Neural crest cell (in vitro differentiated cells): ENCODE results near the gene SCGB1D4. TPM values are rescaled to one million over a fixed set of nuclear protein-coding genes. Genes with fewer than 3 reads are reported as not detected.
"Not testable (repeated sequence)": the region's sequence is repeated elsewhere in the genome, so short reads cannot be mapped to it uniquely, and the experiment has no call there.

Source experiments
- DNase-seq: peaks from one replicate; pipeline ENCODE4 v3.0.0; 2021; ENCODE audit warnings: low read depth, mixed read lengths, low spot score
- H3K27ac Mint-ChIP-seq: one replicate; pipeline ENCODE4 v1.8.0; 2021; ENCODE audit warnings: mild to moderate bottlenecking, mixed read lengths; ENCODE audit not compliant: unreplicated experiment
- H3K27me3 Mint-ChIP-seq: 2 replicates; pipeline ENCODE4 v1.8.0; 2021; ENCODE audit warnings: low read depth, mild to moderate bottlenecking, mixed read lengths
- H3K36me3 Mint-ChIP-seq: 2 replicates; pipeline ENCODE4 v1.8.0; 2021; ENCODE audit warnings: low read depth, mild to moderate bottlenecking, mixed read lengths
- H3K4me1 Mint-ChIP-seq: 2 replicates; pipeline ENCODE4 v1.8.0; 2021; ENCODE audit warnings: mixed read lengths
- H3K4me3 Mint-ChIP-seq: one replicate; pipeline ENCODE4 v1.8.0; 2021; ENCODE audit warnings: mild to moderate bottlenecking, mixed read lengths
- H3K9me3 Mint-ChIP-seq: 2 replicates; pipeline ENCODE4 v1.8.0; 2021; ENCODE audit warnings: mixed read lengths
- total RNA-seq: library from RNA; stranded (reverse); gene quantifications from 2 replicates; pipeline ENCODE4 v1.2.1, GENCODE V29; 2021
- TF ChIP-seq, protein P1 (sequence below): fragments of 200-600 bp; sonication (generic); conservative IDR thresholded peaks from 2 replicates; pipeline ENCODE4 v1.5.0; 2021; ENCODE audit warnings: antibody characterized with exemption, mild to moderate bottlenecking

Gene SCGB1D4
- total RNA-seq, 1 donor from 2014 or later = not detected

DNA sequence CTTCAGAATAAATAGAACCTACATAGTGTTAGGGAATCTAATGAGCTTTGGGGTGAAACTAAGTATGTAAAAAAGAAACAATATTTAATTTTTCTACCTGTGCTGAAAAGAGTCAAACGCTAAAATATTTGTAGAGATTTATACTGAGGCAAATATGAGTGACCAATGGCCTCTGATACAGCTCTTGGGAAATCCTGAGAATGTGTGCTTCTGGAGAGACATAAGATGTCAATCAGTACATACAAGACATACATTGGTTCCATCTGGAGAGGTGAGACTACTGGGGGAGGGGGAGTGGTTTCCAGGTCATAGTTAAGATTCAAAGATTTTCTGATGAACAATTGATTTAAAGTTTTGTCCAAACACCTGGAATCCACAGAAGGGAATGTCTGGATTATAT lies 39.3 kb upstream of the SCGB1D4 start:
- Mint-ChIP-seq H3K9me3 (peaks cover 4% of the 10 kb centered on the region), H3K27me3 (peaks cover 30% of the 10 kb centered on the region), H3K27ac (no peak overlapping the region), H3K4me3 (peak overlapping the region; percentile 92), H3K36me3 (no peaks in the 10 kb centered on the region), H3K4me1 (peaks cover 31% of the 10 kb centered on the region)
- no peak for DNase-seq
- TF ChIP-seq, protein P1, sequence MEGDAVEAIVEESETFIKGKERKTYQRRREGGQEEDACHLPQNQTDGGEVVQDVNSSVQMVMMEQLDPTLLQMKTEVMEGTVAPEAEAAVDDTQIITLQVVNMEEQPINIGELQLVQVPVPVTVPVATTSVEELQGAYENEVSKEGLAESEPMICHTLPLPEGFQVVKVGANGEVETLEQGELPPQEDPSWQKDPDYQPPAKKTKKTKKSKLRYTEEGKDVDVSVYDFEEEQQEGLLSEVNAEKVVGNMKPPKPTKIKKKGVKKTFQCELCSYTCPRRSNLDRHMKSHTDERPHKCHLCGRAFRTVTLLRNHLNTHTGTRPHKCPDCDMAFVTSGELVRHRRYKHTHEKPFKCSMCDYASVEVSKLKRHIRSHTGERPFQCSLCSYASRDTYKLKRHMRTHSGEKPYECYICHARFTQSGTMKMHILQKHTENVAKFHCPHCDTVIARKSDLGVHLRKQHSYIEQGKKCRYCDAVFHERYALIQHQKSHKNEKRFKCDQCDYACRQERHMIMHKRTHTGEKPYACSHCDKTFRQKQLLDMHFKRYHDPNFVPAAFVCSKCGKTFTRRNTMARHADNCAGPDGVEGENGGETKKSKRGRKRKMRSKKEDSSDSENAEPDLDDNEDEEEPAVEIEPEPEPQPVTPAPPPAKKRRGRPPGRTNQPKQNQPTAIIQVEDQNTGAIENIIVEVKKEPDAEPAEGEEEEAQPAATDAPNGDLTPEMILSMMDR = no peak

DNA sequence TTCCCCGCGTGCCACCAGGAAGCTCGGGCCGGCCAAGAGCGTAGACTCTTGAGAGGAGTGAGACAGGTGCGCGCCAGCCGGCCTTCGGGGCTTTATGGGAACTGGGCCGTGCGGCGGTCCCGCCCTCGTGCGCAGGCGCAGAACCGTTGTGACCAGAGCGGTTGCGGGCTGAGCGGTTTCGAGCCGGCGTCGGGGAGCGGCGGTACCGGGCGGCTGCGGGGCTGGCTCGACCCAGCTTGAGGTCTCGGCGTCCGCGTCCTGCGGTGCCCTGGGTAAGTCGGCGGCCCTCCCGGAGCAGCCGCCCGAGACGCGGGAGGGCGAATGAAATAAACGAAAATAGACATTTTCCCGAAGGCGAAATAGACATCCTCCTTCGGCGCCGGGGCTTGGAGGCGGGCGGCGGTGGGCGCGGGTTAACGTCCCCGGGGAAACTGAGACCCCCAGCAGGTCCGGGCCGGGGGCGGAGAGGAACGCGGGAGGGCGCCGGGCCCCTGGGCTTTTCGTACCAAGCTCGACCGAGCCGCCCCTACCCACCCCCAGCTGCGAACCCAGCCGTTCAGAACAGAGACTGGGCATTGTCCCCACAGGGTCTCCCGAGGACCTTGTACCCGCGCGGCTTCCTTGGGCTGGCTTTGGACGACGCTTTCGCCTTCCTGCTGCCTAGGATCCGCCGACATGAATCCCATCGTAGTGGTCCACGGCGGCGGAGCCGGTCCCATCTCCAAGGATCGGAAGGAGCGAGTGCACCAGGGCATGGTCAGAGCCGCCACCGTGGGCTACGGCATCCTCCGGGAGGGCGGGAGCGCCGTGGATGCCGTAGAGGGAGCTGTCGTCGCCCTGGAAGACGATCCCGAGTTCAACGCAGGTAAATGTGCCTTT lies 38.7 kb upstream of the SCGB1D4 start, which contains the start of gene ASRGL1:
TSS of gene ASRGL1 (plus strand) at position 146 of the 879 bp plus-strand sequence. CDS start at position 676, 530 bp downstream.
- Mint-ChIP-seq H3K27me3 (peaks cover 36% of the 10 kb centered on the region), H3K9me3 (peaks cover 4% of the 10 kb centered on the region), H3K36me3 (no peaks in the 10 kb centered on the region), H3K4me1 (peaks cover 31% of the 10 kb centered on the region), H3K27ac (no peak within 1 kb of the TSS), H3K4me3 (peak within 1 kb of the TSS; percentile 92)
- TF ChIP-seq, protein P1 = no peak
- DNase-seq = peak; percentile 58

DNA sequence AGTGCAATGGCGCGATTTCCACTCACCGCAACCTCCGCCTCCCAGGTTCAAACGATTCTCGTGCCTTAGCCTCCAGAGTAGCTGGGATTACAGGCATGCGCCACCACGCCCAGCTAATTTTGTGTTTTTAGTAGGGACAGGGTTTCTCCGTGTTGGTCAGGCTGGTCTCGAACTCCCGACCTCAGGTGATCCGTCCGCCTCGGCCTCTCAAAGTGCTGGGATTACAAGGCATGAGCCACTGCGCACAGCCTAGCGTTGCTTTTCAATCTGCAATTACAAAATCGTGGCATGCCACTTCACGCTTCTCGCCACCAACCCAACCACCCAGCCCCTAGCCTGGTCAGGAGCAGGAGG lies 38.1 kb upstream of the SCGB1D4 start:
- peaks cover 31% of the 10 kb centered on the region for H3K4me1 Mint-ChIP-seq
- DNase-seq, H3K9me3 Mint-ChIP-seq, H3K27ac Mint-ChIP-seq, H3K36me3 Mint-ChIP-seq: not testable (repeated sequence)
- peak overlapping the region; percentile 92 for H3K4me3 Mint-ChIP-seq
- H3K27me3 Mint-ChIP-seq = peaks cover 42% of the 10 kb centered on the region

DNA sequence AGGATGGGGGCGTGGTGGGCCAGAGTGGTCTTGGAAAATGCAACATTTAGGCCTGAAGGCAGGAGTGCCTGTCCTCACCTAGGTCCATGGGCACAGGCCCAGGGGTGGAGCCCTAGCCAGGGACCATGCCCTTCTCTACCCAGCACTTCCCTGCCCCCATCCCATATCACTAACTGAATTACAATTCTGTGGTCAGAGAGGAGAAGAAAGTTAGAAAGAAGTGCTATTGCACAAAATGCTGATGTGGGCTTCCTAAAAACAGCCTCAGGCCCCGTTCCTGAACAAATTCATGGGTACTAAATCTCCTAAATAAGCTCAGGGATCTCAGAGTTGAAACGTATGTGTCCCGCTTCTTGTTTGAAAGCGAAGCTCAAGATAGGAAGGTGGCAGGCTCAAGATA lies 34.9 kb upstream of the SCGB1D4 start:
- peaks cover 57% of the 10 kb centered on the region for H3K27me3 Mint-ChIP-seq
- no peaks in the 10 kb centered on the region for H3K36me3 Mint-ChIP-seq
- H3K4me3 Mint-ChIP-seq = peak overlapping the region; percentile 6
- DNase-seq = no peak
- peaks cover 17% of the 10 kb centered on the region for H3K4me1 Mint-ChIP-seq
- no peak overlapping the region for H3K27ac Mint-ChIP-seq
- H3K9me3 Mint-ChIP-seq = peaks cover 4% of the 10 kb centered on the region
- TF ChIP-seq, protein P1 = no peak

DNA sequence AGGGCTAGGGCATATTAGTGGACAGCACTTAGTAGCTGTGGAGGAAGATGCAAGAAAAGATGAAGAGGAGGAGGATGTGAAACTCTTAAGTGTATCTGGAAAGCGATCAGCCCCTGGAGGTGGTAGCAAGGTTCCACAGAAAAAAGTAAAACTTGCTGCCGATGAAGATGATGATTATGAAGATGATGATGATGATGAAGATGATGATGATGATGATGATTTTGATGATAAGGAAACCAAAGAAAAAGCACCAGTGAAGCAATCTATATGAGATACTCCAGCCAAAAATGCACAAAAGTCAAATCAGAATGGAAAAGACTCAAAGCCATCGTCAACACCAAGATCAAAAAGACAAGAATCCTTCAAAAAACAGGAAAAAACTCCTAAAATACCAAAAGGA lies 32.4 kb upstream of the SCGB1D4 start:
- DNase-seq, H3K36me3 Mint-ChIP-seq, H3K27ac Mint-ChIP-seq, H3K9me3 Mint-ChIP-seq, H3K4me3 Mint-ChIP-seq: not testable (repeated sequence)
- H3K4me1 Mint-ChIP-seq = peaks cover 12% of the 10 kb centered on the region
- H3K27me3 Mint-ChIP-seq = peaks cover 57% of the 10 kb centered on the region

DNA sequence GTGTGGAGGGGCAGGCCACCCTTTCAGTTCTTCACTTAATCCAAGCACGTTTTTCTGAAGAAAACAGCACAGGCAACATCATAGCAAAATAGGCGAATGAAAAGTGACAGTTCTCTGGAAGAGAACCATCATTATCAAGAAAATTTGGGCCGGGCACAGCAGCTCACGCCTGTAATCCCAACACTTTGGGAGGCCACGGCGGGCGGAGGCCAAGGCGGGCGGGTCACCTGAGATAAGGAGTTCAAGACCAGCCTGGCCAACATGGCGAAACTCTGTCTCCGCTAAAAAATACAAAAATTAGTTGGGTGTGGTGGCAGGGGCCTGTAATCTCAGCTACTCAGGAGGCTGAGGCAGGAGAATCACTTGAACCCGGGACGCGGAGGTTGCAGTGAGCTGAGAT lies 28.7 kb upstream of the SCGB1D4 start:
- not testable (repeated sequence) for H3K4me3 Mint-ChIP-seq

DNA sequence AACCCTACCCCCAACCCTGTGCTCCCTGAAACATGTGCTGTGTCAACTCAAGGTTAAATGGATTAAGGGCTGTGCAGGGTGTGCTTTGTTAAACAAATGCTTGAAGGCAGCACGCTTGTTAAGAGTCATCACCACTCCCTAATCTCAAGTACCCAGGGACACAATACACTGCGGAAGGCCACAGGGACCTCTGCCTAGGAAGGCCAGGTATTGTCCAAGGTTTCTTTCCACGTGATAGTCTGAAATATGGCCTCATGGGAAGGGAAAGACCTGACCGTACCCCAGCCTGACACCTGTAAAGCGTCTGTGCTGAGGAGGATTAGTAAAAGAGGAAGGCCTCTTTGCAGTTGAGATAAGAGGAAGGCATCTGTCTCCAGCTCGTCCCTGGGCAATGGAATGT lies 27.8 kb upstream of the SCGB1D4 start:
- not testable (repeated sequence) for H3K36me3 Mint-ChIP-seq, H3K4me3 Mint-ChIP-seq, H3K9me3 Mint-ChIP-seq, H3K27ac Mint-ChIP-seq, DNase-seq
- Mint-ChIP-seq H3K4me1 (peaks cover 15% of the 10 kb centered on the region), H3K27me3 (peaks cover 29% of the 10 kb centered on the region)

More for the DNA sequence above, 28.7 kb upstream of the SCGB1D4 start:
- not testable (repeated sequence) for DNase-seq, H3K9me3 Mint-ChIP-seq, H3K36me3 Mint-ChIP-seq, H3K27ac Mint-ChIP-seq
- peaks cover 36% of the 10 kb centered on the region for H3K27me3 Mint-ChIP-seq
- H3K4me1 Mint-ChIP-seq = peaks cover 15% of the 10 kb centered on the region

DNA sequence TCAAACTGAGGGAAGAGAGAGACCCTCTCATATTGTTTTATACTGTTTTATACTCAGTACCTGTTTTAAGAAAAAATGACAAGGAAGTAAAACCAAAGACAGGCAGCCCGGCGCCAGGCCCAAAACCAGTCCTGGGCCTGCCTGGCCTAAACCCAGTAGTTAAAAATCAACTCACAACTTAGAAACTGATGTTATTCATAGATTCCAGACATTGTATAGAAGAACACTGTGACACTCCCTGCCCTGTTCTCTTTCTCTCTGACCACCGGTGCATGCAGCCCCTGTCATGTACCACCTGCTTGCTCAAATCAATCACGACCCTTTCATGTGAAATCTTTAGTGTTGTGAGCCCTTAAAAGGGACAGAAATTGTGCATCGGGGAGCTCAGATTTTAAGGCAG lies 26.9 kb upstream of the SCGB1D4 start:
- DNase-seq, H3K9me3 Mint-ChIP-seq, H3K27ac Mint-ChIP-seq, H3K36me3 Mint-ChIP-seq, H3K4me3 Mint-ChIP-seq: not testable (repeated sequence)
- peaks cover 21% of the 10 kb centered on the region for H3K27me3 Mint-ChIP-seq
- H3K4me1 Mint-ChIP-seq = peaks cover 15% of the 10 kb centered on the region
